ENCODE results near the gene BRD9.

- TF ChIP-seq CTCF (IDR thresholded peaks at IDR 0.05) (no peak), POLR2A (IDR thresholded peaks at IDR 0.05) (no peak), EP300 (IDR thresholded peaks at IDR 0.05) (no peak)
Measured at GRCh38 chr5:886036-886435, 6.6 kb downstream of the BRD9 start.

Data from tibial nerve (tissue), 4 donors.